Parathyroid adenoma (tissue), 2 donors: ENCODE measurements around the gene MAGI1.

Source experiments
- H2AFZ ChIP-seq: fragments of 300-600 bp; sonication (generic); one replicate; pipeline ENCODE4 v1.7.0; 2017; ENCODE audit warnings: antibody characterized with exemption, mild to moderate bottlenecking
- H3K27ac ChIP-seq: fragments of 300-600 bp; sonication (generic); one replicate; pipeline ENCODE4 v1.7.0; 2017
- H3K27me3 ChIP-seq: fragments of 300-600 bp; sonication (generic); one replicate; pipeline ENCODE4 v1.7.0; 2017; ENCODE audit warnings: low read length; ENCODE audit not compliant: control insufficient read depth, insufficient read depth
- H3K36me3 ChIP-seq: fragments of 300-600 bp; sonication (generic); one replicate; pipeline ENCODE4 v1.7.0; 2017; ENCODE audit warnings: low read length; ENCODE audit not compliant: control insufficient read depth, insufficient read depth
- H3K4me1 ChIP-seq: fragments of 300-600 bp; sonication (generic); one replicate; pipeline ENCODE4 v1.7.0; 2017; ENCODE audit warnings: control low read depth
- H3K4me2 ChIP-seq: fragments of 300-600 bp; sonication (generic); one replicate; pipeline ENCODE4 v1.7.0; 2017; ENCODE audit warnings: low read length
- H3K4me3 ChIP-seq: fragments of 300-600 bp; sonication (generic); one replicate; pipeline ENCODE4 v1.7.0; 2017; ENCODE audit warnings: low read depth, low read length
- H3K79me2 ChIP-seq: fragments of 300-600 bp; sonication (generic); one replicate; pipeline ENCODE4 v1.7.0; 2017; ENCODE audit warnings: control low read depth
- H3K9ac ChIP-seq: fragments of 300-600 bp; sonication (generic); one replicate; pipeline ENCODE4 v1.7.0; 2017; ENCODE audit warnings: mild to moderate bottlenecking
- H3K9me3 ChIP-seq: fragments of 300-600 bp; sonication (generic); one replicate; pipeline ENCODE4 v1.7.0; 2017; ENCODE audit warnings: low read length; ENCODE audit not compliant: control insufficient read depth
- CTCF ChIP-seq: fragments of 300-600 bp; sonication (generic); IDR thresholded peaks from one replicate; pipeline ENCODE4 v1.7.0; 2017; ENCODE audit warnings: antibody characterized with exemption, mild to moderate bottlenecking
- donor health status: primary hyperparathyroidism.

The MAGI1 gene

GRCh38 chr3:65478551-65479500, 559.9 kb downstream of the MAGI1 start:
- Histone ChIP-seq H3K79me2 (no peaks in the 10 kb centered on the region), H3K9me3 (no peaks in the 10 kb centered on the region), H3K27ac (no peak overlapping the region), H3K4me1 (no peaks in the 10 kb centered on the region), H3K36me3 (no peaks in the 10 kb centered on the region), H3K27me3 (no peaks in the 10 kb centered on the region), H3K4me2 (no peak overlapping the region), H3K4me3 (no peak overlapping the region), H2AFZ (no peak overlapping the region), H3K9ac (no peak overlapping the region)
- TF ChIP-seq CTCF: no peak

GRCh38 chr3:65473736-65474135, 565.0 kb downstream of the MAGI1 start:
- no peaks in the 10 kb centered on the region for H3K4me1 ChIP-seq
- no peak overlapping the region for H3K4me3 ChIP-seq
- no peaks in the 10 kb centered on the region for H3K79me2 ChIP-seq
- H3K4me2 ChIP-seq: no peak overlapping the region
- no peak overlapping the region for H3K27ac ChIP-seq
- H3K36me3 ChIP-seq: no peaks in the 10 kb centered on the region
- TF ChIP-seq CTCF: no peak
- no peaks in the 10 kb centered on the region for H3K9me3 ChIP-seq
- H3K27me3 ChIP-seq: no peaks in the 10 kb centered on the region
- no peak overlapping the region for H2AFZ ChIP-seq
- H3K9ac ChIP-seq: no peak overlapping the region

- H3K9me3 ChIP-seq: no peaks in the 10 kb centered on the region
- H3K4me3 ChIP-seq: no peak overlapping the region
- no peak overlapping the region for H3K4me2 ChIP-seq
- H3K27me3 ChIP-seq: no peaks in the 10 kb centered on the region
- no peaks in the 10 kb centered on the region for H3K36me3 ChIP-seq
- H2AFZ ChIP-seq: no peak overlapping the region
- no peak overlapping the region for H3K27ac ChIP-seq
- no peaks in the 10 kb centered on the region for H3K79me2 ChIP-seq
- no peak for TF ChIP-seq CTCF
- H3K4me1 ChIP-seq: no peaks in the 10 kb centered on the region
- no peak overlapping the region for H3K9ac ChIP-seq
Measured at GRCh38 chr3:65472501-65472900, 566.2 kb downstream of the MAGI1 start.

GRCh38 chr3:65466300-65466988, 572.3 kb downstream of the MAGI1 start:
- no peak overlapping the region for H3K4me2 ChIP-seq
- TF ChIP-seq CTCF: no peak
- no peak overlapping the region for H2AFZ ChIP-seq
- no peaks in the 10 kb centered on the region for H3K36me3 ChIP-seq
- no peak overlapping the region for H3K27ac ChIP-seq
- H3K9ac ChIP-seq: no peak overlapping the region
- H3K4me1 ChIP-seq: no peaks in the 10 kb centered on the region
- no peaks in the 10 kb centered on the region for H3K9me3 ChIP-seq
- H3K27me3 ChIP-seq: no peaks in the 10 kb centered on the region
- no peak overlapping the region for H3K4me3 ChIP-seq
- no peaks in the 10 kb centered on the region for H3K79me2 ChIP-seq
